ENCODE data around the gene PCNX2.

The PCNX2 gene

GRCh38 chr1:233019778-233020325 is 275.7 kb downstream of the PCNX2 start:
- H3K27me3 ChIP-seq (replicated peaks; ENCODE audit: control insufficient read depth, insufficient read depth, low read length): no peaks in the 10 kb centered on the region

GRCh38 chr1:233019083-233019482 is 276.4 kb downstream of the PCNX2 start:
- TF ChIP-seq CTCF (IDR thresholded peaks at IDR 0.05; ENCODE audit: insufficient read depth, low read length, poor library complexity, severe bottlenecking): no peak
- Histone ChIP-seq H3K4me3 (replicated peaks; ENCODE audit: low read depth, low read length) (no peak overlapping the region), H3K36me3 (ENCODE audit: control insufficient read depth, insufficient read depth, low read length) (no peaks in the 10 kb centered on the region), H3K27me3 (replicated peaks; ENCODE audit: control insufficient read depth, insufficient read depth, low read length) (no peaks in the 10 kb centered on the region)
- DNase-seq (ENCODE audit: extremely low read depth, insufficient read length): no peak

More at GRCh38 chr1:233019778-233020325, 275.7 kb downstream of the PCNX2 start:
- Histone ChIP-seq H3K4me3 (replicated peaks; ENCODE audit: low read depth, low read length) (no peak overlapping the region), H3K36me3 (ENCODE audit: control insufficient read depth, insufficient read depth, low read length) (no peaks in the 10 kb centered on the region)
- no peak for DNase-seq (ENCODE audit: extremely low read depth, insufficient read length)
- TF ChIP-seq CTCF (IDR thresholded peaks at IDR 0.05; ENCODE audit: insufficient read depth, low read length, poor library complexity, severe bottlenecking): no peak

- TF ChIP-seq CTCF (IDR thresholded peaks at IDR 0.05; ENCODE audit: insufficient read depth, low read length, poor library complexity, severe bottlenecking): no peak
- no peaks in the 10 kb centered on the region for H3K27me3 ChIP-seq (replicated peaks; ENCODE audit: control insufficient read depth, insufficient read depth, low read length)
- no peak for DNase-seq (ENCODE audit: extremely low read depth, insufficient read length)
- H3K36me3 ChIP-seq (ENCODE audit: control insufficient read depth, insufficient read depth, low read length): no peaks in the 10 kb centered on the region
- H3K4me3 ChIP-seq (replicated peaks; ENCODE audit: low read depth, low read length): no peak overlapping the region
Measured at GRCh38 chr1:233016798-233017197, 278.7 kb downstream of the PCNX2 start.

- TF ChIP-seq CTCF (IDR thresholded peaks at IDR 0.05; ENCODE audit: insufficient read depth, low read length, poor library complexity, severe bottlenecking): no peak
- no peaks in the 10 kb centered on the region for H3K36me3 ChIP-seq (ENCODE audit: control insufficient read depth, insufficient read depth, low read length)
- no peak overlapping the region for H3K4me3 ChIP-seq (replicated peaks; ENCODE audit: low read depth, low read length)
- DNase-seq (ENCODE audit: extremely low read depth, insufficient read length): no peak
- no peaks in the 10 kb centered on the region for H3K27me3 ChIP-seq (replicated peaks; ENCODE audit: control insufficient read depth, insufficient read depth, low read length)
Measured at GRCh38 chr1:233015965-233016364, 279.6 kb downstream of the PCNX2 start.

GRCh38 chr1:233012021-233012420 is 283.5 kb downstream of the PCNX2 start:
- no peak for DNase-seq (ENCODE audit: extremely low read depth, insufficient read length)
- TF ChIP-seq CTCF (IDR thresholded peaks at IDR 0.05; ENCODE audit: insufficient read depth, low read length, poor library complexity, severe bottlenecking): no peak
- Histone ChIP-seq H3K27me3 (replicated peaks; ENCODE audit: control insufficient read depth, insufficient read depth, low read length) (no peaks in the 10 kb centered on the region), H3K4me3 (replicated peaks; ENCODE audit: low read depth, low read length) (no peak overlapping the region), H3K36me3 (ENCODE audit: control insufficient read depth, insufficient read depth, low read length) (no peaks in the 10 kb centered on the region)

- Histone ChIP-seq H3K4me3 (replicated peaks; ENCODE audit: low read depth, low read length) (no peak overlapping the region), H3K36me3 (ENCODE audit: control insufficient read depth, insufficient read depth, low read length) (no peaks in the 10 kb centered on the region), H3K27me3 (replicated peaks; ENCODE audit: control insufficient read depth, insufficient read depth, low read length) (no peaks in the 10 kb centered on the region)
- TF ChIP-seq CTCF (IDR thresholded peaks at IDR 0.05; ENCODE audit: insufficient read depth, low read length, poor library complexity, severe bottlenecking): no peak
- DNase-seq (ENCODE audit: extremely low read depth, insufficient read length): no peak
Measured at GRCh38 chr1:233010146-233010545, 285.4 kb downstream of the PCNX2 start.

Data from GM06990 (cell line).